C4-2B (cell line): ENCODE measurements around the gene GLB1L2.

ENCODE experiments used
- H3K27ac ChIP-seq: fragments of 450-650 bp; 2 replicates; pipeline ENCODE4 v1.5.1; 2017
- CTCF ChIP-seq: fragments of 450-650 bp; conservative IDR thresholded peaks from 2 replicates; pipeline ENCODE4 v1.5.1; 2017; ENCODE audit warnings: mild to moderate bottlenecking
- ZFX ChIP-seq: fragments of 450-650 bp; IDR thresholded peaks from 2 replicates; pipeline ENCODE4 v1.6.1; 2017

The GLB1L2 gene

GRCh38 chr11:134404575-134405341, 73.0 kb downstream of the GLB1L2 start:
- no peak for TF ChIP-seq ZFX
- TF ChIP-seq CTCF = no peak
- H3K27ac ChIP-seq = no peak overlapping the region

GRCh38 chr11:134405436-134405835, 73.6 kb downstream of the GLB1L2 start:
- TF ChIP-seq CTCF (no peak), ZFX (no peak)
- H3K27ac ChIP-seq = no peak overlapping the region

- TF ChIP-seq CTCF = no peak
- TF ChIP-seq ZFX = no peak
- no peak overlapping the region for H3K27ac ChIP-seq
Observed at GRCh38 chr11:134405841-134406240, 74.1 kb downstream of the GLB1L2 start.

GRCh38 chr11:134406264-134407185, 74.7 kb downstream of the GLB1L2 start:
- H3K27ac ChIP-seq = no peak overlapping the region
- TF ChIP-seq CTCF (no peak), ZFX (no peak)

GRCh38 chr11:134407321-134407828, 75.6 kb downstream of the GLB1L2 start:
- no peak overlapping the region for H3K27ac ChIP-seq
- TF ChIP-seq CTCF = no peak
- TF ChIP-seq ZFX = no peak

- TF ChIP-seq CTCF (no peak), ZFX (no peak)
- no peak overlapping the region for H3K27ac ChIP-seq
Observed at GRCh38 chr11:134407923-134408322, 76.1 kb downstream of the GLB1L2 start.
